Measurements from ENCODE around the gene UACA. TPM values are rescaled to one million over a fixed set of nuclear protein-coding genes. Genes with fewer than 3 reads are reported as not detected.
A peak's percentile ranks its signal among the peaks of the same experiment; 100 is the strongest.

Gene UACA
- total RNA-seq, 1 donor from 2014 or later: 39.7 TPM

DNA sequence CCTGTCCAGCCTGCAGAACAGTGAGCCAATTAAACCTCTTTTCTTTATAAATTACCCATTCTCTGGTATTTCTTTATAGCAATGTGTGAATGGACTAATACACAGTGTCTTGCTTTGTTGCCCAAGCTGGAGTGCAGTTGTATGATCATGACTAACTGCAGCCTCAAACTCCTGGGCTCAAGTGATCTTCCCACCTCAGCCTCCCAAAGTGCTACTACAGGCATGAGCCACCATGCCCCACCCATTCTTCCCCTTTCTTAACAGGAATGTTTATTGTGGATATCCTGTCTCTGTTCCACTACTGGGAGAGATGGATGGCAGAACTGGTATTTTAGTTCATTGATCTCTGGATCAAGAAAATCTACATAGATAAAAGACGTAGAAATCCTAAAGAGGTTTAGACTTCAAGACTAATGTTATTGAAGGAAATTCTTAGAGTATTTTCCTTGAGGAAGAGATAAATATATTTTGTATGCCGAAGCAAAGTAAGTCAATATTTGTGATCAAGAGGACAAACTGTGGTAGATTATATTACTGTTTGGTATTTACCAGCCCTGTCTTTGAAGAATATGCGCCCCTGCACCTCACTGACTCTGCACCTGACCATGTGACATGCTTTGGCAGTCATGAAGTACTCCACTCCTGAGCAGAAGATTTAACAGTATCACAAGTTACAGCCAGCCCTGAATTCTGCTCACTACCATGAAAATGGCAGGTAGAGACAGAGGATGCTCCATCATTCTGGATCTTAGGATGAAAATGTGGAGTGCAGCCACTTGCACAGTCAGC lies 42.9 kb downstream of the UACA start:
- no peak for DNase-seq (ENCODE audit: low read depth)
- TF ChIP-seq, protein P1, sequence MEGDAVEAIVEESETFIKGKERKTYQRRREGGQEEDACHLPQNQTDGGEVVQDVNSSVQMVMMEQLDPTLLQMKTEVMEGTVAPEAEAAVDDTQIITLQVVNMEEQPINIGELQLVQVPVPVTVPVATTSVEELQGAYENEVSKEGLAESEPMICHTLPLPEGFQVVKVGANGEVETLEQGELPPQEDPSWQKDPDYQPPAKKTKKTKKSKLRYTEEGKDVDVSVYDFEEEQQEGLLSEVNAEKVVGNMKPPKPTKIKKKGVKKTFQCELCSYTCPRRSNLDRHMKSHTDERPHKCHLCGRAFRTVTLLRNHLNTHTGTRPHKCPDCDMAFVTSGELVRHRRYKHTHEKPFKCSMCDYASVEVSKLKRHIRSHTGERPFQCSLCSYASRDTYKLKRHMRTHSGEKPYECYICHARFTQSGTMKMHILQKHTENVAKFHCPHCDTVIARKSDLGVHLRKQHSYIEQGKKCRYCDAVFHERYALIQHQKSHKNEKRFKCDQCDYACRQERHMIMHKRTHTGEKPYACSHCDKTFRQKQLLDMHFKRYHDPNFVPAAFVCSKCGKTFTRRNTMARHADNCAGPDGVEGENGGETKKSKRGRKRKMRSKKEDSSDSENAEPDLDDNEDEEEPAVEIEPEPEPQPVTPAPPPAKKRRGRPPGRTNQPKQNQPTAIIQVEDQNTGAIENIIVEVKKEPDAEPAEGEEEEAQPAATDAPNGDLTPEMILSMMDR (conservative IDR thresholded peaks at IDR 0.05; ENCODE audit: low read depth, low read length): no peak
- no peak overlapping the region for H3K4me3 ChIP-seq (ENCODE audit: low read depth, low read length)

DNA sequence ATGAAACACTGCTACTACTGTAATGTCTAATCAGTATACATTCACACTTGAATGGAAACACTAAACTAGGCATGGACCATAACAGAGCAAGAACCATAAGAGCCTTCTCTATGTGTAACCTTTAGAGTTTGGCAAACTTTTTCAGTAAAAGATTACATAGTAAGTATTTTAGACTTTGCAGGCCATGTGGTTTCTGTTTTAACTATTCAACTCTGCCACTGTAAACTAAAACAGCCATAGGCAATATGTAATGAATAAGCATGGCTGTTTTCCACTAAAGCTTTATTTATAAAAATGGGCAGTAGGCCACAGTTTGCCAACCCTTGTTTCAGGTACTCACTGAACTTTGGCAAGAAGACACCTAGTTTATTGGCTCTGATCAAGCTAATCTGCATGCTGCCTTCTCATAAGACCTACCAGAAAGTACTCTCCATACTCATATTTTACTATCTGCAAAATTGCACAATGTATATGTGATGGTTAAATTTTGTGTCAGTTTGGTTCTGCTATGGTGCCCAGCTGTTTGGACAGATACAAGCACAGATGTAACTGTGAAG lies 46.0 kb downstream of the UACA start:
- DNase-seq (ENCODE audit: low read depth): no peak
- TF ChIP-seq, protein P1 (conservative IDR thresholded peaks at IDR 0.05; ENCODE audit: low read depth, low read length): no peak
- H3K4me3 ChIP-seq (ENCODE audit: low read depth, low read length): no peak overlapping the region

DNA sequence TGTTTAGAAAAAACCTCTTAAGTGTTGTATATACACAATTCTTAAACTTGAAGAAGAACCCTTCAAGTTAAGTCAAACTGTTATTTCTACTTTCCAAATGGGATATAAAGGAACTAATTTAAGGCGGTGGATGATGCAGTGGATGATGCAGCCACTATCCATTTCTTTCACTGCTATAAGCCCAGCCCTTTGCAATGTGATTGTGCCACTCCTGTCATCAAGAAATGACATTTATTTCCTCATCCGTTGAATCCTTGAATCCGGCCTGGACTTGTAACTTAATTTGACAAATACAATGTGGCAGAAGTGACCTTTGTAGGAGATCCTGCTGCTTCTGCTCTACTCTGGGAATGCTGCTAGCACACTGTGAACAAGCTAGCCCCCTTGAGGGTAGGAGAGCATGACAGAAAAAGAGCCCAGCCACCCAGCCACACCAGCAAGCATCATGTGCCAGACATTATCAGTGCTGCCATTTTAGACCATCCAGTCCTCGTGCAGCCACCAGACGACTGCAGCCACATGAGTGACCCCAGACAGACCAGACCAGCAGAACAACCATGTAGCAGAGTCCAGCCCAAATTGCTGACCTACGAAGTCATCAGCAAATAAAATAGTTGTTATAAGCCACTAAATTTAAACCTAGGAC lies 47.4 kb downstream of the UACA start:
- DNase-seq (ENCODE audit: low read depth): no peak
- TF ChIP-seq, protein P1 (conservative IDR thresholded peaks at IDR 0.05; ENCODE audit: low read depth, low read length): no peak
- no peak overlapping the region for H3K4me3 ChIP-seq (ENCODE audit: low read depth, low read length)

DNA sequence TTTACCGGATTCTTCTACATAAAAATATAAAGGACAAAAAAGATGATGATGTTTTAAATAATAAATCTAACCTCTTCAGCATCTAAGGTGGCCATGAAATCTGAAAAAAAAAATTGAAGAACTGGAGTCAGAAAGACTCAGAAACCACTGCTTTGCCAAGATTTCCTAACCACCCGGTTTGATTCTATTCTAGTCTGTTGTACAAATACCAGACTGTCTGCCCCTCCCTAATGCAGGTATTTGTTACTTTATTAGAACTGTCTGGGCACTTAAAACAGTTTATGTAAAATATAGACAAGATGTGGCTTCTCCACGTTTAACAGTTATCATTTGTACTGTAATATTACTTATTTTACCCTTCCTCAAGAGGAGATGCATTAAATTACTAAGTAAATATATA lies 48.8 kb downstream of the UACA start:
- DNase-seq (ENCODE audit: low read depth): no peak
- H3K4me3 ChIP-seq (ENCODE audit: low read depth, low read length): no peak overlapping the region
- TF ChIP-seq, protein P1 (conservative IDR thresholded peaks at IDR 0.05; ENCODE audit: low read depth, low read length): no peak

DNA sequence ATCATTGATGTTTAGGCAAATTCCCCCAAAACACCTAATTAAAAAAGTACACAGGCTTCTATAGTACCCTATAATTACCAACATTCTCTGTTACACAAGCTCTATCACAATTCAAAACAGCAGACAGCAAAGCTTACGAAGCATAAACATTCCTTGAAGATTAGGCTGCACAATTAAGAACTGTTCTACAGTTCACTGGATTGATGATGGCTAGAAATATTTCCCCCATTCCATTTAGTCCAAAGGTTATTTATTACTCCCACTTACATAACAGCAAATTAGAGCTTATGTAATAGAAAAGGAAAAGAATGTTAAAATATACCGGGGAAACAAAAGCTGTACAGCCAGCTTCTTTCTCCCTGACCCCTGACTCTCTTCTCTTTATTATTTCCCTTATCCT lies 49.3 kb downstream of the UACA start:
- TF ChIP-seq, protein P1 (conservative IDR thresholded peaks at IDR 0.05; ENCODE audit: low read depth, low read length): no peak
- DNase-seq (ENCODE audit: low read depth): peak; percentile 66
- no peak overlapping the region for H3K4me3 ChIP-seq (ENCODE audit: low read depth, low read length)

DNA sequence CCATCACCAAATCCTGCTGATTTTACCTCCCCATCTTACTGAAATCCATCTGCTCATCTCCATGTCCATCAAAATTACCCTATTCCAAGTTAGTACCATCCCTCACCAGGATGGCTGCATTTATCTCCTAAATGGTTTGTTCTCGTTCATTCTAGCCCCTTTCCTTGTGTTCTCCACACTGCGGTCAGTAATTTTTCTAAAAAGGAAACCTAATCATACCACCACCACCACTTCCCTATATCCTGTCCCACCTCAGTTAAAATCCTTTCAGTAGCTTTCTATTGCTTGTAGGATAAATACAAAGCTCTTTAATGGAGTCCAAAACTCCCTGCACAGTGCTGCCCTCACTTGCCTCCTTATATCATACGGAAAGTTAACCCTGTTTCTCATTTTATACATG lies 51.1 kb downstream of the UACA start:
- DNase-seq (ENCODE audit: low read depth): no peak
- no peak overlapping the region for H3K4me3 ChIP-seq (ENCODE audit: low read depth, low read length)
- TF ChIP-seq, protein P1 (conservative IDR thresholded peaks at IDR 0.05; ENCODE audit: low read depth, low read length): no peak

Data from epithelial cell of proximal tubule (primary cell).